ENCODE results near the gene SENP2.
A peak's percentile ranks its signal among the peaks of the same experiment; 100 is the strongest.

DNA sequence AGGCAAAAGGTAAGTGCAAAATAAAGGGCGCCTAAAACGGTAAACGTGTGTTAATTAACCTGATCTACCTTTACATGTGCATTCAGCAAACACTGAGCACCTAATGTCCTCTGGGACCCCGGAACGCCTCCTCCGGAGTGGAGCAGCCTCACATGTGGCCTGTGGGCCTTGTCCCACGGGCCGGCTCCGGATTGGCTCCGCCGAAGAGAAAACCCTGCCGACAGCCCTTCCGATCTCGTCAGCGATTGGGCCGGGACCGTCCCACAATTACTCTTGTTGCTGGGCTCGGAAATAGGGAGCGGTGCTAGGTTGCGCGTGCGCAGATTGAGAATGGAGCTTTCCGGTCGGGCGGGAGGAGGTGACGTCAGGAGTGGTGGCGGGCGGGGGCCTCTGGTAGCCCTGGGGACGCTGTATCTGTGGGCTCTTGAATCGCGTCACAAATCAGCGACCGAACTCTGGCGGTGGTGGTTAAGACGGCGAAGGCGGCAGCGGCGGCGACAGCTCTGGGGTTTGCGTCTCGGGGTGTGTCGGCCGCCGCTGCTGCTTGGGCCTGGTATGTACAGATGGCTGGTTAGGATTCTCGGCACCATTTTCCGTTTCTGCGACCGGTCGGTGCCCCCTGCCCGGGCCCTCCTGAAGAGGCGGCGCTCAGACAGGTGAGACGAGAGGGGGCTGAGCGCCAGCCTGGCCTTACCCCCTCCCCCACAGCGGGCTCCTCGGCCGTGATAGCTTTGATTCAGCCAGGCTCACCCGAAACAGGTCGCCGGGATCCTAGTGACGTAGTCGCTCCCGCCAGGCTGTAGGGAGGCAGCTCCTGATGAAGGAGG lies at the start of gene SENP2:
- TF ChIP-seq, protein P1, sequence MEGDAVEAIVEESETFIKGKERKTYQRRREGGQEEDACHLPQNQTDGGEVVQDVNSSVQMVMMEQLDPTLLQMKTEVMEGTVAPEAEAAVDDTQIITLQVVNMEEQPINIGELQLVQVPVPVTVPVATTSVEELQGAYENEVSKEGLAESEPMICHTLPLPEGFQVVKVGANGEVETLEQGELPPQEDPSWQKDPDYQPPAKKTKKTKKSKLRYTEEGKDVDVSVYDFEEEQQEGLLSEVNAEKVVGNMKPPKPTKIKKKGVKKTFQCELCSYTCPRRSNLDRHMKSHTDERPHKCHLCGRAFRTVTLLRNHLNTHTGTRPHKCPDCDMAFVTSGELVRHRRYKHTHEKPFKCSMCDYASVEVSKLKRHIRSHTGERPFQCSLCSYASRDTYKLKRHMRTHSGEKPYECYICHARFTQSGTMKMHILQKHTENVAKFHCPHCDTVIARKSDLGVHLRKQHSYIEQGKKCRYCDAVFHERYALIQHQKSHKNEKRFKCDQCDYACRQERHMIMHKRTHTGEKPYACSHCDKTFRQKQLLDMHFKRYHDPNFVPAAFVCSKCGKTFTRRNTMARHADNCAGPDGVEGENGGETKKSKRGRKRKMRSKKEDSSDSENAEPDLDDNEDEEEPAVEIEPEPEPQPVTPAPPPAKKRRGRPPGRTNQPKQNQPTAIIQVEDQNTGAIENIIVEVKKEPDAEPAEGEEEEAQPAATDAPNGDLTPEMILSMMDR (IDR thresholded peaks at IDR 0.05) = no peak
- peak; percentile 20 to 78 for TF ChIP-seq POLR2A (IDR thresholded peaks at IDR 0.05)
